Activated CD8-positive, alpha-beta T cell treated with anti-CD3 and anti-CD28 coated beads for 36 hours (primary cell): ENCODE measurements around the gene NPC2. TPM values are rescaled to one million over a fixed set of nuclear protein-coding genes. Genes with fewer than 3 reads are reported as not detected.
A peak's percentile ranks its signal among the peaks of the same experiment; 100 is the strongest.

Experiments used
- ATAC-seq: fragments of 200-7000 bp; cut with Tn5 transposase; one replicate; pipeline ENCODE4 v1.10.0; 2021; ENCODE audit warnings: mild to moderate bottlenecking, moderate library complexity
- CTCF ChIA-PET: fragments of 350-600 bp; sonication (Branson Sonifier 250); formaldehyde crosslinking; loops from one replicate; lab custom pipeline; 2021; ENCODE audit warnings: antibody characterized with exemption; lab: Charles Lee
- POLR2A ChIA-PET: fragments of 350-600 bp; sonication (Branson Sonifier 250); formaldehyde crosslinking; loops from one replicate; lab custom pipeline; 2021; ENCODE audit warnings: antibody characterized with exemption; lab: Charles Lee
- DNase-seq: peaks from one replicate; pipeline ENCODE4 v3.0.0-alpha.2; 2020
- H3K27ac Mint-ChIP-seq: one replicate; pipeline ENCODE4 v1.8.0; 2021; ENCODE audit warnings: mild to moderate bottlenecking, mixed read lengths
- H3K27me3 Mint-ChIP-seq: one replicate; pipeline ENCODE4 v1.8.0; 2021; ENCODE audit warnings: mixed read lengths
- H3K36me3 Mint-ChIP-seq: one replicate; pipeline ENCODE4 v1.8.0; 2021; ENCODE audit warnings: low read depth, mixed read lengths
- H3K4me1 Mint-ChIP-seq: one replicate; pipeline ENCODE4 v1.8.0; 2021; ENCODE audit warnings: low read depth, mixed read lengths
- H3K4me3 Mint-ChIP-seq: one replicate; pipeline ENCODE4 v1.8.0; 2021; ENCODE audit warnings: mild to moderate bottlenecking, moderate library complexity, mixed read lengths
- H3K9me3 Mint-ChIP-seq: one replicate; pipeline ENCODE4 v1.8.0; 2021; ENCODE audit warnings: mixed read lengths
- intact Hi-C: fragments of 100-400 bp; cut with micrococcal nuclease; formaldehyde crosslinking; loops from one replicate; pipeline ENCODE4 v1.10.0; 2022
- total RNA-seq, 2 experiments: library from RNA; stranded (reverse); gene quantifications; one replicate each; pipeline ENCODE4 v1.2.3, GENCODE V29; 2021
- TF ChIP-seq, protein P1 (sequence below): fragments of 200-600 bp; IDR thresholded peaks from one replicate; pipeline ENCODE4 v1.8.0; 2022; ENCODE audit warnings: antibody characterized with exemption, mild to moderate bottlenecking

Gene NPC2
- total RNA-seq, 2 experiments from 2014 or later: 19.1 to 21.0 TPM

DNA sequence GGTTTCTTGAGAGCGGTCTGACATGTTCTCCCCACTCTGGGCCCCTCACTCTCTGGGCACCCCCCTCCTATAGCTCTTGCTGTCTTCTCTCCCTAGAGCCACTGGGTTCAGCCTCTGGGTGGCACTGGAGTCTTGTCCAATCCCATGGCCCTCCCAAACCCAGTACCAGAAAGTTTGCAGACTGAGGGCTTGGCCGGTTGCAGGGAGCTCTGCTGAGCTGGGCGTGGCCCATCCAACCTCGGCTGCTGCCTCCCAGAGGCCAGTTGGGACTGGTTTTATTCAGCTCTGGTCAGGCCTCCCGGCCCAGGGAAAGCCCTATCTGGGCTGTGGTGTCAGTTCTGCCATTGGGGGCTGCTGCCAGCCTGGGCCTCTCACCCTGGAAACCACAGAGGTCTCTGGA is 38.4 kb upstream of the NPC2 start:
- TF ChIP-seq, protein P1, sequence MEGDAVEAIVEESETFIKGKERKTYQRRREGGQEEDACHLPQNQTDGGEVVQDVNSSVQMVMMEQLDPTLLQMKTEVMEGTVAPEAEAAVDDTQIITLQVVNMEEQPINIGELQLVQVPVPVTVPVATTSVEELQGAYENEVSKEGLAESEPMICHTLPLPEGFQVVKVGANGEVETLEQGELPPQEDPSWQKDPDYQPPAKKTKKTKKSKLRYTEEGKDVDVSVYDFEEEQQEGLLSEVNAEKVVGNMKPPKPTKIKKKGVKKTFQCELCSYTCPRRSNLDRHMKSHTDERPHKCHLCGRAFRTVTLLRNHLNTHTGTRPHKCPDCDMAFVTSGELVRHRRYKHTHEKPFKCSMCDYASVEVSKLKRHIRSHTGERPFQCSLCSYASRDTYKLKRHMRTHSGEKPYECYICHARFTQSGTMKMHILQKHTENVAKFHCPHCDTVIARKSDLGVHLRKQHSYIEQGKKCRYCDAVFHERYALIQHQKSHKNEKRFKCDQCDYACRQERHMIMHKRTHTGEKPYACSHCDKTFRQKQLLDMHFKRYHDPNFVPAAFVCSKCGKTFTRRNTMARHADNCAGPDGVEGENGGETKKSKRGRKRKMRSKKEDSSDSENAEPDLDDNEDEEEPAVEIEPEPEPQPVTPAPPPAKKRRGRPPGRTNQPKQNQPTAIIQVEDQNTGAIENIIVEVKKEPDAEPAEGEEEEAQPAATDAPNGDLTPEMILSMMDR: no peak
- ChIA-PET CTCF (no interaction called here), POLR2A (no interaction called here)
- peaks cover 2% of the 10 kb centered on the region for H3K4me1 Mint-ChIP-seq
- H3K9me3 Mint-ChIP-seq: no peaks in the 10 kb centered on the region
- no peak overlapping the region for H3K27ac Mint-ChIP-seq
- peak; percentile 13 for DNase-seq
- H3K4me3 Mint-ChIP-seq: no peak overlapping the region
- intact Hi-C loops: no loop called here
- no peaks in the 10 kb centered on the region for H3K27me3 Mint-ChIP-seq
- H3K36me3 Mint-ChIP-seq: no peaks in the 10 kb centered on the region
- ATAC-seq: peak; percentile 34

DNA sequence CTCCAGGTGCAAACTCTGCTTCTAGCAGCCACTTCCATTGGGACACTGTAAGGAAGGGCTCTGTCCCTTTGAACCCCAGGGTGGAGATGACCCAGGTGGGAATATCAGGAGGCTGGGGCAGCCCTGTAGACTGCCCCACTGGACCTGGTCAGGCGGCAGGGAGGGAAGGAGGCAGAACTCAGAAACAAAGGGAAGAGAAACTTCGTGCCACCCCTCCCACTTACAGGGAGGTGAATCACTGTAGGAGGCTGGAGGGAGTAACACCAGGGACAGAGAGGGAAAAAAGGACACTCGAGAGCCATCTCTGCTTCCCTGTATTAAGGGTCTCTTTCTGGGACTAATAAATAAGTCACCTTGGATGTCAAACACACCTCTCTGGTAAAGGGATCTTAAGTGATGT is 37.9 kb upstream of the NPC2 start:
- H3K4me1 Mint-ChIP-seq: peaks cover 2% of the 10 kb centered on the region

GRCh38 chr14:74528886-74529285 is 35.8 kb upstream of the NPC2 start:
- no peaks in the 10 kb centered on the region for H3K36me3 Mint-ChIP-seq
- peaks cover 2% of the 10 kb centered on the region for H3K4me1 Mint-ChIP-seq
- DNase-seq: no peak
- no peak for ATAC-seq
- no peaks in the 10 kb centered on the region for H3K27me3 Mint-ChIP-seq
- POLR2A ChIA-PET: interaction anchor here (0.8 kb wide), 1 partner anchor 29 kb away, joined by 3 read pairs; no protein-coding TSS in a partner anchor
- CTCF ChIA-PET: no interaction called here
- TF ChIP-seq, protein P1: no peak
- intact Hi-C loops: no loop called here
- H3K4me3 Mint-ChIP-seq: no peak overlapping the region
- H3K27ac Mint-ChIP-seq: no peak overlapping the region
- no peaks in the 10 kb centered on the region for H3K9me3 Mint-ChIP-seq

More for the DNA sequence above, 37.9 kb upstream of the NPC2 start:
- intact Hi-C loops: no loop called here
- TF ChIP-seq, protein P1: no peak
- ChIA-PET CTCF (no interaction called here), POLR2A (no interaction called here)
- no peaks in the 10 kb centered on the region for H3K36me3 Mint-ChIP-seq
- ATAC-seq: no peak
- no peaks in the 10 kb centered on the region for H3K9me3 Mint-ChIP-seq
- H3K27me3 Mint-ChIP-seq: no peaks in the 10 kb centered on the region
- H3K4me3 Mint-ChIP-seq: no peak overlapping the region
- no peak overlapping the region for H3K27ac Mint-ChIP-seq
- no peak for DNase-seq

DNA sequence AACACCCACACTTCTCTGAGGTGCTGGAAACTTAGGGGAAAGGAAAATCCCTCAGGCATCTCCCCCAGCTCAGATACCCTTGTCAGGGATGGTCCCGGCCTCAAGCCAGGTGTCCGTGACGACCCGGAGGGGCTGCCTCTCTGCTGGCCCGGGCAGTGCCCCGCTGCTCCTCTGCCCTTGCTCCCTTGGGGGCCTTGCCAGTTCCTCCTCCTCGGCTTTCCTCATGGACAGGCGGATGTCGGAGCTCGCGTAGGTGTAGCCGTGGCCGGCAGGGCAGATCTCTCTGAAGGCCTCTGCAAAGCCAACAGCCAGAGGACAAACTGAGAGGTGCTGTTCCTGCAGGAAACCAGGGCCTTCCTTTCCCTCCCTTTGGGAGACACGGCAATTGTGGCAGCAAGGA is 35.3 kb upstream of the NPC2 start:
- TF ChIP-seq, protein P1: no peak

DNA sequence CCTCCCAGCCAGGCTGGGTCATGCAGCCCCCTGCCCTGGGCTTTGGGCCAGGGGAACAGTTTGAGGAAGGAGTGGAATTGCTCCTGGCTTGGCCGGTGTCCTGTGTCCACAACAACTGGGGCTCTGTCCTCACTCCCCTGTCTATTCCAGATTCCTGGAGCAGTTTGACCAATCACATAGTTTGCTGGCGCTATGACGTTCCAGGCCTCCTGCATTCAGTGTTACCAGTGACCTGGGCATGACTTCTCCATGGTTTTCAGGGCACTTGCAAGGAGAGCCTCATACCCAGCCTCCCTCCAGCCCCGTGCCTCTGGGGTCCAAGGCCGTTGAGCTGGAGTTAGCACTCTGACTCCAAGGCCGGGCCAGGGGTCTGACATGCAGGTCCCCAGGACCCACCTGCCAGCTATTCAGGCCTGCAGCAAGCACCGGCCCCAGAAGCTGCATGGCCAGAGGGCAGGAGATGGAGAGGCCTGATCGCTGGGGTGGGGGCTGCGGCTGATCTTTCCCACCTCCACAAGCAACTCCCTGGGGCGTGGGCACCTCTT is 34.7 kb upstream of the NPC2 start:
- CTCF ChIA-PET: interaction anchor here (1.5 kb wide), 1 partner anchor 84 kb away, joined by 4 read pairs; the partner anchor contains the start of gene LTBP2
- H3K36me3 Mint-ChIP-seq: no peaks in the 10 kb centered on the region
- intact Hi-C loops: no loop called here
- no peaks in the 10 kb centered on the region for H3K4me1 Mint-ChIP-seq
- no peak for ATAC-seq
- DNase-seq: no peak
- no peak overlapping the region for H3K4me3 Mint-ChIP-seq
- H3K27ac Mint-ChIP-seq: no peak overlapping the region
- no peaks in the 10 kb centered on the region for H3K9me3 Mint-ChIP-seq
- POLR2A ChIA-PET: interaction anchor here (1.0 kb wide), 1 partner anchor 443 kb away, joined by 3 read pairs; the partner anchor contains the start of gene LIN52
- H3K27me3 Mint-ChIP-seq: peaks cover 3% of the 10 kb centered on the region
- TF ChIP-seq, protein P1: no peak

More for the DNA sequence above, 35.3 kb upstream of the NPC2 start:
- H3K4me1 Mint-ChIP-seq: peaks cover 2% of the 10 kb centered on the region
- POLR2A ChIA-PET: interaction anchor here (1.0 kb wide), 1 partner anchor 443 kb away, joined by 3 read pairs; the partner anchor contains the start of gene LIN52
- H3K27me3 Mint-ChIP-seq: peaks cover under 1% of the 10 kb centered on the region
- H3K4me3 Mint-ChIP-seq: no peak overlapping the region
- no peak for DNase-seq
- intact Hi-C loops: no loop called here
- H3K36me3 Mint-ChIP-seq: no peaks in the 10 kb centered on the region
- no peak overlapping the region for H3K27ac Mint-ChIP-seq
- no peaks in the 10 kb centered on the region for H3K9me3 Mint-ChIP-seq
- no peak for ATAC-seq
- CTCF ChIA-PET: no interaction called here
